NCI-H1930 (cell line): Measurements from ENCODE around the gene PROKR2.

Experiments
- DNase-seq, 2 experiments: peaks; one replicate each; lab custom pipeline; 2025; lab: John Stamatoyannopoulos, UW

PROKR2 gene

GRCh38 chr20:5316188-5317158 is at the start of gene PROKR2:
Gene PROKR2 (minus strand): TSS chr20:5316954. CDS start chr20:5314369, 2,585 bp downstream.
- peak; percentile 5 to 11 for DNase-seq

GRCh38 chr20:5364997-5365597 is 48.3 kb upstream of the PROKR2 start:
- DNase-seq, result no peak

GRCh38 chr20:5364136-5364821 is 47.5 kb upstream of the PROKR2 start:
- no peak for DNase-seq

- DNase-seq, result no peak
These were observed 46.0 kb upstream of the PROKR2 start for GRCh38 chr20:5362771-5363170.

- DNase-seq, result no peak
These were observed 44.4 kb upstream of the PROKR2 start for GRCh38 chr20:5361176-5361575.

GRCh38 chr20:5357946-5358345 is 41.2 kb upstream of the PROKR2 start:
- DNase-seq, result no peak

- no peak for DNase-seq
These were observed 40.2 kb upstream of the PROKR2 start for GRCh38 chr20:5356941-5357340.

- no peak for DNase-seq
These were observed 38.1 kb upstream of the PROKR2 start for GRCh38 chr20:5354901-5355300.

- no peak for DNase-seq
These were observed 37.1 kb upstream of the PROKR2 start for GRCh38 chr20:5353624-5354496.

GRCh38 chr20:5349448-5349847 is 32.7 kb upstream of the PROKR2 start:
- DNase-seq, result no peak

- DNase-seq, result no peak
These were observed 25.3 kb upstream of the PROKR2 start for GRCh38 chr20:5342021-5342420.

- DNase-seq, result no peak
These were observed 14.6 kb upstream of the PROKR2 start for GRCh38 chr20:5331340-5331739.

- DNase-seq, result no peak
These were observed 11.5 kb upstream of the PROKR2 start for GRCh38 chr20:5328268-5328667.

- no peak for DNase-seq
These were observed 10.6 kb upstream of the PROKR2 start for GRCh38 chr20:5327356-5327755.

GRCh38 chr20:5315807-5316187 is 957 bp downstream of the PROKR2 start:
- DNase-seq, result no peak

- no peak for DNase-seq
These were observed 2.8 kb downstream of the PROKR2 start for GRCh38 chr20:5313916-5314315.

- DNase-seq, result no peak
These were observed 4.2 kb downstream of the PROKR2 start for GRCh38 chr20:5312518-5312917.

- no peak for DNase-seq
These were observed 6.8 kb downstream of the PROKR2 start for GRCh38 chr20:5309971-5310370.

- no peak for DNase-seq
These were observed 17.9 kb downstream of the PROKR2 start for GRCh38 chr20:5298811-5299210.

GRCh38 chr20:5297280-5298004 is 19.3 kb downstream of the PROKR2 start:
- no peak for DNase-seq

- no peak for DNase-seq
These were observed 26.2 kb downstream of the PROKR2 start for GRCh38 chr20:5290596-5290995.
